Uterus (tissue), 2 donors: ENCODE measurements around the gene SRPK2.

Experiments used
- CTCF ChIP-seq, 4 experiments: fragments of 200-600 bp in 2 of 4; fragments of 450-650 bp in 2 of 4; sonication (generic) in 2 of 4; IDR thresholded peaks; one replicate each; pipeline ENCODE4 v1.5.1; 2016 to 2019; ENCODE audit warnings: antibody characterized with exemption in 4 of 4, mild to moderate bottlenecking in 2 of 4, moderate library complexity in 1 of 4
- POLR2A ChIP-seq, 2 donors: fragments of 450-650 bp; IDR thresholded peaks; one replicate each; pipeline ENCODE4 v1.6.1; 2016; ENCODE audit warnings: antibody characterized with exemption in 2 of 2, mild to moderate bottlenecking in 1 of 2, moderate library complexity in 1 of 2

GRCh38 chr7:105244594-105244993, 144.1 kb downstream of the SRPK2 start:
- TF ChIP-seq CTCF (IDR thresholded peaks at IDR 0.05) (no peak), POLR2A (IDR thresholded peaks at IDR 0.05) (no peak)
